ENCODE results near the gene MYO9B.
"Not testable (repeated sequence)": the region's sequence is repeated elsewhere in the genome, so short reads cannot be mapped to it uniquely, and the experiment has no call there.

The MYO9B gene

GRCh38 chr19:17148130-17148529 lies 72.6 kb downstream of the MYO9B start:
- no peak for DNase-seq (ENCODE audit: low read depth in 3 of 3)

DNA sequence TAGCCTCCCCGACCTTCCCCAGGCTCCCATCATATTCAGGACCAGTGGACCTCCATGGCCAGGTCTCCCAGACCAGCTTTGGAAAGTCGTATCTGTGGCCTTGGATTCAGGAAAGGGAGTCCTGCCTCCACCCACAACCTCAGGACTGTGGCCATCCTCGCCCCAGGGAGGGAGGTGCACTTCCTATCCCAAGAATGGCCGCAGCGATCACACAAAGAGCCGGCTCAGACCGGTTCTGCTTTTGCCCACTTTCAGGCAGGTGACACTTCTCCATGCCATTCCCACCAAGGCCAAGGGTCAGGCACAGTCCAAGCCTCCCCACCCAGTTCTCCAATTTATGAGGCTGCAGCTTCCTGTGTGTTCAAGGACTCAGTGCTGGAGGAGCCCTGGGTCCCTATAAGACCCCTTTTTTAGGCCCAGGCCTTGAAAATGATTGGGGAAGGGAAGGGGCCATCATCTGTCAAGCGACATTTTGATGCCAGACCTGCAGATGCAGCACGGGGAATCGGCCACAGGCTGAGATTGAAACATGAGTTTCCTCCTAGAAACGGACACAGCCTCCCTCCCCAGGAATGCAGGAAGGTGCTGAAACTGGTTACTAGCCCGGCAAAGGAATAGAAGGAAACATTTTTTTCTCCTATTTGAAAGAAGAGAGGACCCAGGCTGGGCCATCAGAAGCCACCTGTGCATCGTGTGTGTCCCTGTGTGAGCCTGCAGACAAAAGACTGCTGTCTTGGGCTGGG lies 74.0 kb downstream of the MYO9B start:
- no peak for DNase-seq (ENCODE audit: low read depth in 3 of 3)

GRCh38 chr19:17153996-17154395 lies 78.4 kb downstream of the MYO9B start:
- no peak for DNase-seq (ENCODE audit: low read depth in 3 of 3)

DNA sequence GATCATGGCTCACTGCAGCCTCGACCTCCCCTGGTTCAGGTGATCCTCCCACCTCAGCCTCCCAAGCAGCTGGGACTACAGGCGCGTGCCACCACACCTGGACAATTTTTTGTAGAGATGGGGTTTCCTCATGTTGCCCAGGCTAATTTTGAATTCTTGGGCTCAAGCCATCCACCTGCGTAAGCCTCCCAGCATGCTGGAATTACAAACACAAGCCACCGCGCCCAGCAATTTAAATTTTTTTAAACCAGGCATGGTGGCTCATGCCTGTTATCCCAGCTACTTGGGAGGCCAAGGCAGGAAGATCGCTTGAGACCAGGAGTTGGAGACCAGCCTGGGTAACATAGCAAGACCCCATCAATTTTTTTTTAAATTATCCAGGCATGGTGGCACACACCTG lies 79.7 kb downstream of the MYO9B start:
- DNase-seq (ENCODE audit: low read depth in 3 of 3), result no peak

GRCh38 chr19:17156296-17156946 lies 80.8 kb downstream of the MYO9B start:
- DNase-seq (ENCODE audit: low read depth in 3 of 3), result no peak

GRCh38 chr19:17156947-17157302 lies 81.3 kb downstream of the MYO9B start:
- DNase-seq (ENCODE audit: low read depth in 3 of 3), result no peak

DNA sequence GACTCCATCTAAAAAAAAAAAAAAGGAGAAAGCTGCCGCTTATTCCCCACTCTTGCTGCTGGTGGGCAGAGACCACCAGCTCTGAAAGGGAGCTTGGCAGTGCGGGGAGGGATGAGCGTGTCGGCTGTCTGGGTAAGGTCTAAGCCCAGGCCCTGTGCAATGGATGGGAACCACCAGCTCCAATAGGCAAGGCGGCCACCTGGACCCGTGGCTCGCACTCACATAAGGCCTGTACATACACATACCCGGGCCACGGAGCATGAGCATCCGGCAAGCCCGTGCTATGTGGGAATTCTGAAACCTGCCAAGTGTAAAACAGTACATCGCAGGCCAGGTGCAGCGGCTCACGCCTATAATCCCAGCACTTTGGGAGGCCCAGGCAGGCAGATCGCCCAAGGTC lies 83.0 kb downstream of the MYO9B start:
- no peak for DNase-seq (ENCODE audit: low read depth in 3 of 3)

GRCh38 chr19:17159466-17160393 lies 84.2 kb downstream of the MYO9B start:
- no peak for DNase-seq (ENCODE audit: low read depth in 3 of 3)

DNA sequence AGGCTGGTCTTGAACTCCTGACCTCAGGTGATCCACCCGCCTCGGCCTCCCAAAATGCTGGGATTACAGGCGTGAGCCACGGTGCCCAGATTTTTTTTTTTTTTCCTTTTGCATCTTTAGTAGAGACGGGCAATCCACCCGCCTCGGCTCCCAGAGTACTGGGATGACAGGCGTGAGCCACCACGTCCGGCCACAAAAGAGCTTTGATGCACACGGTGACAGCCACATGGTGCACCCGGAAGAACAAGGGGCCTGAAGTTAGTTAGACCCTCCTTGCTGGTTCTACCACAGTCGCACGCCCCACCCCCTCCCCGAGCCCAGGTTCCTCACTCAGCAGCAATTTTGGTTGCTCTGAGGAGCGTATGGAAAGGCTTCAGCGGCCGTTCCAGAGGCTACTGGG lies 85.3 kb downstream of the MYO9B start:
- DNase-seq (ENCODE audit: low read depth in 3 of 3), result no peak

- DNase-seq (ENCODE audit: low read depth in 3 of 3), result not testable (repeated sequence)
These were observed 86.6 kb downstream of the MYO9B start for GRCh38 chr19:17162131-17162530.

DNA sequence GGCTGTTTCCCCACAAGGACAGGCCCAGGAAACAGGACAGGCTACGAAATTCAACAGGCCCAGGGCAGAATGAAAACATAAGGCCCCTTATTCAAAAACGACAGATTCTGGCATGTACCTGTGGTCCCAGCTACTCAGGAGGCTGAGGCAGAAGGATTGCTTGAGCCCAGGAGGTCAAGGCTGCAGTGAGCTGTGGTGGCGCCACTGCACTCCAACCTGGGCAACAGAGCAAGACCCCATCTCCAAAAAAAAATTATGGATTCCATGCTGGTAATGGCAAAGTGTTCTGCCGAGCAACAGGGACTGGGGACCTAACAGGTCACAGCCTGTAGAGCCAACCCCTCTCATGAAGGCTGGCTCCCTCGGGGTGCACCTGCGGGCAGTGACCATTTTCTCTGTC lies 87.0 kb downstream of the MYO9B start:
- no peak for DNase-seq (ENCODE audit: low read depth in 3 of 3)

GRCh38 chr19:17163652-17164051 lies 88.1 kb downstream of the MYO9B start:
- DNase-seq (ENCODE audit: low read depth in 3 of 3), result no peak

DNA sequence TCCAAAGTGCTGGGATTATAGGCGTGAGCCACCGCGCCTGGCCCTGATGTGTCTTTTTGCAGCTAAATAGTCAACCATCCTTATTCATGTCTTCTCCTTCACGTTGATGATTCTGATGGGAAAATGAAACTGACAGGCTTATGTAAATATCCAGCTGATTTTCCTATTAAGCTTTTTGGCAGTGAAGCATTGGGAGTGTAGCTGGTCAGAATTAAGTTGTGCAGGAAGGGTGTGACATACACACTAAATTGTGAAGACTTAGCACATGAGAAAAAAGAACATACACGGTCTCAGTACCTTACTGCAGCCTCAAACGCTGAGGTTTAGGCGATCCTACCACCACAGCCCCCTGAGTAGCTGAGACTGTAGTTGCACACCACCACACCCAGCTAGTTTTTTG lies 89.1 kb downstream of the MYO9B start:
- DNase-seq (ENCODE audit: low read depth in 3 of 3), result no peak

GRCh38 chr19:17165715-17166114 lies 90.1 kb downstream of the MYO9B start:
- DNase-seq (ENCODE audit: low read depth in 3 of 3), result no peak

GRCh38 chr19:17170538-17171297 lies 95.1 kb downstream of the MYO9B start:
- DNase-seq (ENCODE audit: low read depth in 3 of 3), result no peak

DNA sequence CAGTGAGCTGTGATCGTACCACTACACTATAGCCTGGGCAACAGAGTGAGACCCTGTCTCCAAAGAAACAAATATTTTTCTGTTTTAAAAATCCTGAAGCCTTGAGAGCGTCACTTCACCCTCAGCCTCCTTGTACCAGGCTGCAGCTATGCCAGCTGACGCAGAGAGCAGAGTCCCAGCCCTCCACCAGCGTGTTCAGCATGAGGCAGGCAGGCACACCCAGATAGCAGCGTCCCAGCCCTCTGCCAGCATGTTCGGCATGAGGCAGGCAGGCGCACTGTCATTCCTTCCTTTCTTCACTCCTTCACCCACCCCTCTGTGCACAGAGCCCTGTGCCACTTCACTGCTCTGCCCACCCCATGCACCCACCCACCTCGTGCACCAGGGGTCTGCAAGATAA lies 96.3 kb downstream of the MYO9B start:
- DNase-seq (ENCODE audit: low read depth in 3 of 3), result no peak

DNA sequence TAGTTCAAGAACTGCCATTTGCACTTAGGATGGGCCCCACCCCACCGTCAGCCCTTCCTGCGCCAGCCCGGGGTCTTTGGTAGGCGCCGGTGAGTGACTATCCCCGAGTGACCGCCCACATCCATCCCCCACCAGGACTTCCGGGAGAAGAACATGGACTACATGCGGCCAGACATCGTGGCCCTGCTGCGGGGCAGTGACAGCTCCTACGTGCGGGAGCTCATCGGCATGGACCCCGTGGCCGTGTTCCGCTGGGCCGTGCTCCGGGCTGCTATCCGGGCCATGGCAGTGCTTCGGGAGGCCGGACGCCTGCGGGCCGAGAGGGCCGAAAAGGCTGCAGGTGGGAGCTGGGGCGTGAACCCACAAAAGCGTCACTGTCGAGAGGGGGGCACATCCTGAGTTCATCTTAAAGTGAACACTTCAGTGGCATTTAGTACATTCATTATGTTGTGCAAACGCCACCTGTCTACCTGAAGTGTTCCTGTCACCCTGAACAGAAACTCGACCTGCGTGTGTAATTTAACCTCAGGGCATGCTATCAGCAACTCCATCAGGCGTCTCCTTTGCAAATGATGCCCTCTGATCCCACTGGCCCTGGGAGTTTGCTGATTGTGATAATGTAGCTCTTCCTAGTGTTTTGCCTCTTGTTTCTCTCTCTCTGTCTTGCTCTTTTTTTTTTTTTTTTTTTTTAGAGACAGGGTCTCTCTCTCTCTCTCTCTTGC lies 97.2 kb downstream of the MYO9B start:
- no peak for DNase-seq (ENCODE audit: low read depth in 3 of 3)

GRCh38 chr19:17178291-17178690 lies 102.7 kb downstream of the MYO9B start:
- no peak for DNase-seq (ENCODE audit: low read depth in 3 of 3)

- no peak for DNase-seq (ENCODE audit: low read depth in 3 of 3)
These were observed 105.6 kb downstream of the MYO9B start for GRCh38 chr19:17180997-17181702.

GRCh38 chr19:17183271-17183761 lies 107.7 kb downstream of the MYO9B start:
- DNase-seq (ENCODE audit: low read depth in 3 of 3), result peak in 1 of 3 experiments; percentile 11
